Fibroblast of mammary gland (primary cell): ENCODE results near the gene CHST11.

Experiments used
- DNase-seq: peaks from one replicate; pipeline ENCODE4 v3.0.0-alpha.2; 2010; ENCODE audit warnings: low read depth
- H3K4me3 ChIP-seq: 2 replicates; pipeline ENCODE4 v1.5.1; 2011; ENCODE audit warnings: low read depth, mild to moderate bottlenecking, low read length, moderate library complexity; ENCODE audit not compliant: control insufficient read depth
- CTCF ChIP-seq: conservative IDR thresholded peaks from 2 replicates; pipeline ENCODE4 v1.5.1; 2011; ENCODE audit warnings: low read depth, low read length, inconsistent platforms; ENCODE audit not compliant: control insufficient read depth, insufficient read depth

The CHST11 gene

DNA sequence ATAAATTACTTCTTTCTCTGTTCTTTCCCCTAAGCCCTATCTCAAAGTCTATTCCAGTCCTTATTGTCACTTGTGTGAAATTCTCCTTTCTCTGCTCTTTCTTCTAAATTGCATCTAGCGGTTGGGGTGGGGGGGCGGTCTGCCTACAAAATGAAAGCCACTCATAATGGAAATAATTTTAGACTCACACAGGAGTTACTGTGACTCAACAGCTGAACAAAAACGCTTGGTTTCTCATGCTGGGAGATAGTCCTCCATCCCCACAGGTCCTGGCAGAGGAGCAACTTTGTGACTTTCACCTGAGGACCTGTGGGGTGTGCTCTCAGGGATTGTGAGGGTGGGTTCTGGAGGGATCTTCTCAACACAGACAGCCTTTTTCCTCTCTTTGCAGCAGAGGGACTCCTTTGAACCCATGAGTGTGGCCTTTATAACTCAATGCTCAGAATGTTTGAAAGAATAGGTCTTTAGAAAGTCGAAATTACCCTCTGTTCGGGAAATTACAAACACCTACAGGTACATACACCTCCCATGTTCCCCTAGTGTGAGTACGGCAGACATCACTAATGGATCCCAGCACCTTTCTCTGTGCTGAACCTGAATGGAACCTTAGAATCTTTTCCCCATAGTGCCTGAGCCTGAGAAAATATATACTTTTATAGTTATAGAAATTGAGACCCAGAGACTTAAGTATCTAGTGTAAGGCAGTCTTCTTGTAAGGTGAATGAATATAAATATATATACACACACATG is 109.7 kb downstream of the CHST11 start:
- no peak for DNase-seq

GRCh38 chr12:104567832-104568486 is 111.2 kb downstream of the CHST11 start:
- TF ChIP-seq CTCF, result no peak
- DNase-seq, result no peak
- H3K4me3 ChIP-seq, result no peak overlapping the region

More for the DNA sequence above, 109.7 kb downstream of the CHST11 start:
- TF ChIP-seq CTCF, result no peak
- H3K4me3 ChIP-seq, result no peak overlapping the region

GRCh38 chr12:104568487-104568868 is 111.7 kb downstream of the CHST11 start:
- no peak for TF ChIP-seq CTCF
- H3K4me3 ChIP-seq, result no peak overlapping the region

GRCh38 chr12:104568935-104569334 is 112.2 kb downstream of the CHST11 start:
- no peak for TF ChIP-seq CTCF
- H3K4me3 ChIP-seq, result no peak overlapping the region
- no peak for DNase-seq

More at GRCh38 chr12:104568487-104568868, 111.7 kb downstream of the CHST11 start:
- DNase-seq, result no peak

GRCh38 chr12:104569346-104570173 is 112.8 kb downstream of the CHST11 start:
- no peak for DNase-seq
- TF ChIP-seq CTCF, result no peak
- H3K4me3 ChIP-seq, result no peak overlapping the region

DNA sequence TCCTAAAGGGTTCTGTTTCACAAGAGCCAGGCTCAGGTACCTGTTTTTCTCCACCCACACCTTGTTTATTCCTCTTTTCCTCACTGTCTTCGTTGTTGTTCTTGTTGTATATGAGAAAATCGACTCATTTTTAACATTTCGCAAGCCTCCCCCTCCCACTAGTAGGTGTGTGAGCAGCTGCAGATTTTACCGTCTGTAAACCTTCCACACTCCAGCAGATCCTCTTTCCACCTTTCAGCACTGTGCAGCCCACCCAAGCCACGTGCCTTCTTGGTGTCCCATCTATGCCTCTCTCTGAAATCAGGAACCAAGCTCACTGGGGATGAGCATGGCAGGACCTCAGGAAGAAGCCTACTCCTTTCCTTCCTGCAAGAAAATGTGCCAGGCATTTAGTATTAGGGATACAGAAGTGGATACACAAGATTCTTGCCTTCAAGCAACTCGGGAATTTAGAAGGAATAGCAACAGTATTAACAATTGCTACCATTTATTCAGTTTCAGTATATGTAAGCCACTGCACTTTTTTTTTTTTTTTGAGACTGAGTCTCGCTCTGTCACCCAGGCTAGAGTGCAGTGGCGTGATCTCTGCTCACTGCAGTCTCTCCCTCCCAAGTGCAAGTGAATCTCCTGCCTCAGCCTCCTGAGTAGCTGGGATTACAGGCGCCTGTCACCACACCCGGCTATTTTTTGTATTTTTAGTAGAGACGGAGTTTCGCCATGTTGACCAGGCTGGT is 113.6 kb downstream of the CHST11 start:
- TF ChIP-seq CTCF, result no peak
- H3K4me3 ChIP-seq, result no peak overlapping the region
- no peak for DNase-seq
